ENCODE data around the gene MAP4K5. TPM values are rescaled to one million over a fixed set of nuclear protein-coding genes. Genes with fewer than 3 reads are reported as not detected.

MAP4K5 gene
- 158 TPM for total RNA-seq

GRCh38 chr14:50532502-50533240 lies at the start of gene MAP4K5:
TSS of gene MAP4K5 (minus strand) at chr14:50532569. CDS start at chr14:50532049, 520 bp downstream.
- peaks cover 44% of the 10 kb centered on the region for H3K4me1 ChIP-seq
- peak; percentile 59 to 95 (median 76) for TF ChIP-seq CTCF (IDR thresholded peaks at IDR 0.05)
- peak in 1 of 2 donors; percentile 73 for TF ChIP-seq POLR2A (IDR thresholded peaks at IDR 0.05)
- peak in 1 of 2 donors; percentile 67 for TF ChIP-seq POLR2AphosphoS5 (IDR thresholded peaks at IDR 0.05; ENCODE audit: insufficient read depth in 1 of 2, low read depth in 1 of 2)
- H3K4me3 ChIP-seq: peak within 1 kb of the TSS; percentile 85 to 86
- H3K36me3 ChIP-seq: no peaks in the 10 kb centered on the region
- DNase-seq (ENCODE audit: extremely low spot score in 2 of 2): peak in 1 of 2 donors; percentile 91
- intact Hi-C loops (cut with DNase I): loop anchor here (2.0 kb wide), 1 partner anchor 212 kb away; no protein-coding TSS in a partner anchor
- peak within 1 kb of the TSS; percentile 97 for H3K27ac ChIP-seq
- no peaks in the 10 kb centered on the region for H3K27me3 ChIP-seq
- H3K9me3 ChIP-seq: no peaks in the 10 kb centered on the region

- no peak overlapping the region for H3K27ac ChIP-seq
- no peaks in the 10 kb centered on the region for H3K36me3 ChIP-seq
- TF ChIP-seq POLR2AphosphoS5 (IDR thresholded peaks at IDR 0.05; ENCODE audit: insufficient read depth in 1 of 2, low read depth in 1 of 2): no peak
- no peak for TF ChIP-seq CTCF (IDR thresholded peaks at IDR 0.05)
- TF ChIP-seq POLR2A (IDR thresholded peaks at IDR 0.05): no peak
- no peaks in the 10 kb centered on the region for H3K4me1 ChIP-seq
- H3K4me3 ChIP-seq: no peak overlapping the region
- no peaks in the 10 kb centered on the region for H3K9me3 ChIP-seq
- no peak for DNase-seq (ENCODE audit: extremely low spot score in 2 of 2)
- intact Hi-C loops (cut with DNase I): no loop called here
- H3K27me3 ChIP-seq: no peaks in the 10 kb centered on the region
These were observed 46.1 kb upstream of the MAP4K5 start for GRCh38 chr14:50578433-50578832.

- no peak for DNase-seq (ENCODE audit: extremely low spot score in 2 of 2)
- intact Hi-C loops (cut with DNase I): no loop called here
- no peaks in the 10 kb centered on the region for H3K9me3 ChIP-seq
- H3K4me3 ChIP-seq: no peak overlapping the region
- no peak for TF ChIP-seq POLR2A (IDR thresholded peaks at IDR 0.05)
- TF ChIP-seq POLR2AphosphoS5 (IDR thresholded peaks at IDR 0.05; ENCODE audit: insufficient read depth in 1 of 2, low read depth in 1 of 2): no peak
- TF ChIP-seq CTCF (IDR thresholded peaks at IDR 0.05): no peak
- H3K27me3 ChIP-seq: no peaks in the 10 kb centered on the region
- no peak overlapping the region for H3K27ac ChIP-seq
- H3K4me1 ChIP-seq: no peaks in the 10 kb centered on the region
- no peaks in the 10 kb centered on the region for H3K36me3 ChIP-seq
These were observed 45.6 kb upstream of the MAP4K5 start for GRCh38 chr14:50577982-50578381.

GRCh38 chr14:50575769-50576168 lies 43.4 kb upstream of the MAP4K5 start:
- H3K9me3 ChIP-seq: peaks cover 5% of the 10 kb centered on the region
- no peaks in the 10 kb centered on the region for H3K27me3 ChIP-seq
- no peak overlapping the region for H3K4me3 ChIP-seq
- no peak for TF ChIP-seq CTCF (IDR thresholded peaks at IDR 0.05)
- no peak for TF ChIP-seq POLR2AphosphoS5 (IDR thresholded peaks at IDR 0.05; ENCODE audit: insufficient read depth in 1 of 2, low read depth in 1 of 2)
- no peak for TF ChIP-seq POLR2A (IDR thresholded peaks at IDR 0.05)
- intact Hi-C loops (cut with DNase I): no loop called here
- no peak for DNase-seq (ENCODE audit: extremely low spot score in 2 of 2)
- no peaks in the 10 kb centered on the region for H3K4me1 ChIP-seq
- H3K27ac ChIP-seq: no peak overlapping the region
- H3K36me3 ChIP-seq: no peaks in the 10 kb centered on the region

GRCh38 chr14:50573862-50574261 lies 41.5 kb upstream of the MAP4K5 start:
- no peak overlapping the region for H3K27ac ChIP-seq
- H3K4me1 ChIP-seq: no peaks in the 10 kb centered on the region
- no peak for DNase-seq (ENCODE audit: extremely low spot score in 2 of 2)
- intact Hi-C loops (cut with DNase I): no loop called here
- TF ChIP-seq CTCF (IDR thresholded peaks at IDR 0.05): no peak
- TF ChIP-seq POLR2AphosphoS5 (IDR thresholded peaks at IDR 0.05; ENCODE audit: insufficient read depth in 1 of 2, low read depth in 1 of 2): no peak
- no peak for TF ChIP-seq POLR2A (IDR thresholded peaks at IDR 0.05)
- peaks cover 0 to 4% of the 10 kb centered on the region in 2 donors for H3K36me3 ChIP-seq
- no peaks in the 10 kb centered on the region for H3K27me3 ChIP-seq
- peaks cover 22% of the 10 kb centered on the region for H3K9me3 ChIP-seq
- no peak overlapping the region for H3K4me3 ChIP-seq

All from vagina (tissue), 2 donors.